ENCODE results near the gene CFAP97. TPM values are rescaled to one million over a fixed set of nuclear protein-coding genes. Genes with fewer than 3 reads are reported as not detected.
"Not testable (repeated sequence)": the region's sequence is repeated elsewhere in the genome, so short reads cannot be mapped to it uniquely, and the experiment has no call there.

Gene CFAP97
- total RNA-seq, 1 donor from 2014 or later, result 53.1 TPM

- DNase-seq (ENCODE audit: low spot score), result no peak
- Mint-ChIP-seq H3K27ac (ENCODE audit: unreplicated experiment) (no peak overlapping the region), H3K4me1 (ENCODE audit: low read depth) (peaks cover 11% of the 10 kb centered on the region), H3K9me3 (ENCODE audit: low read depth) (no peaks in the 10 kb centered on the region), H3K27me3 (ENCODE audit: low read depth) (peaks cover 5% of the 10 kb centered on the region), H3K4me3 (ENCODE audit: unreplicated experiment) (peak overlapping the region; percentile 78), H3K36me3 (ENCODE audit: low read depth) (no peaks in the 10 kb centered on the region)
- TF ChIP-seq CTCF (IDR thresholded peaks at IDR 0.05), result no peak
These were observed 76.5 kb downstream of the CFAP97 start for GRCh38 chr4:185127021-185127925.

GRCh38 chr4:185124006-185124405 is 79.8 kb downstream of the CFAP97 start:
- H3K9me3 Mint-ChIP-seq (ENCODE audit: low read depth), result no peaks in the 10 kb centered on the region
- no peak for TF ChIP-seq CTCF (IDR thresholded peaks at IDR 0.05)
- no peak overlapping the region for H3K4me3 Mint-ChIP-seq (ENCODE audit: unreplicated experiment)
- H3K36me3 Mint-ChIP-seq (ENCODE audit: low read depth), result no peaks in the 10 kb centered on the region
- H3K4me1 Mint-ChIP-seq (ENCODE audit: low read depth), result peaks cover 22% of the 10 kb centered on the region
- no peak overlapping the region for H3K27ac Mint-ChIP-seq (ENCODE audit: unreplicated experiment)
- peaks cover 5% of the 10 kb centered on the region for H3K27me3 Mint-ChIP-seq (ENCODE audit: low read depth)
- no peak for DNase-seq (ENCODE audit: low spot score)

- H3K4me3 Mint-ChIP-seq (ENCODE audit: unreplicated experiment), result no peak overlapping the region
- no peaks in the 10 kb centered on the region for H3K36me3 Mint-ChIP-seq (ENCODE audit: low read depth)
- no peak for DNase-seq (ENCODE audit: low spot score)
- peaks cover 18% of the 10 kb centered on the region for H3K4me1 Mint-ChIP-seq (ENCODE audit: low read depth)
- TF ChIP-seq CTCF (IDR thresholded peaks at IDR 0.05), result no peak
- no peak overlapping the region for H3K27ac Mint-ChIP-seq (ENCODE audit: unreplicated experiment)
- peaks cover 5% of the 10 kb centered on the region for H3K27me3 Mint-ChIP-seq (ENCODE audit: low read depth)
- no peaks in the 10 kb centered on the region for H3K9me3 Mint-ChIP-seq (ENCODE audit: low read depth)
These were observed 81.0 kb downstream of the CFAP97 start for GRCh38 chr4:185122681-185123345.

GRCh38 chr4:185120631-185120946 is 83.2 kb downstream of the CFAP97 start:
- no peaks in the 10 kb centered on the region for H3K9me3 Mint-ChIP-seq (ENCODE audit: low read depth)
- peaks cover 20% of the 10 kb centered on the region for H3K4me1 Mint-ChIP-seq (ENCODE audit: low read depth)
- no peak overlapping the region for H3K4me3 Mint-ChIP-seq (ENCODE audit: unreplicated experiment)
- TF ChIP-seq CTCF (IDR thresholded peaks at IDR 0.05), result no peak
- H3K36me3 Mint-ChIP-seq (ENCODE audit: low read depth), result no peaks in the 10 kb centered on the region
- peaks cover 5% of the 10 kb centered on the region for H3K27me3 Mint-ChIP-seq (ENCODE audit: low read depth)
- DNase-seq (ENCODE audit: low spot score), result no peak
- peak overlapping the region; percentile 82 for H3K27ac Mint-ChIP-seq (ENCODE audit: unreplicated experiment)

GRCh38 chr4:185119927-185120630 is 83.7 kb downstream of the CFAP97 start:
- Mint-ChIP-seq H3K36me3 (ENCODE audit: low read depth) (no peaks in the 10 kb centered on the region), H3K27me3 (ENCODE audit: low read depth) (peaks cover 3% of the 10 kb centered on the region), H3K9me3 (ENCODE audit: low read depth) (no peaks in the 10 kb centered on the region), H3K4me3 (ENCODE audit: unreplicated experiment) (no peak overlapping the region), H3K4me1 (ENCODE audit: low read depth) (peaks cover 20% of the 10 kb centered on the region), H3K27ac (ENCODE audit: unreplicated experiment) (peak overlapping the region; percentile 82)
- no peak for DNase-seq (ENCODE audit: low spot score)
- TF ChIP-seq CTCF (IDR thresholded peaks at IDR 0.05), result no peak

GRCh38 chr4:185119467-185119866 is 84.3 kb downstream of the CFAP97 start:
- not testable (repeated sequence) for DNase-seq (ENCODE audit: low spot score); H3K27me3 Mint-ChIP-seq (ENCODE audit: low read depth); H3K4me3 Mint-ChIP-seq (ENCODE audit: unreplicated experiment); H3K36me3 Mint-ChIP-seq (ENCODE audit: low read depth); H3K27ac Mint-ChIP-seq (ENCODE audit: unreplicated experiment); H3K9me3 Mint-ChIP-seq (ENCODE audit: low read depth)
- H3K4me1 Mint-ChIP-seq (ENCODE audit: low read depth), result peaks cover 20% of the 10 kb centered on the region
